ENCODE results near the gene ZNF74. TPM values are rescaled to one million over a fixed set of nuclear protein-coding genes. Genes with fewer than 3 reads are reported as not detected.

ZNF74 gene
- total RNA-seq, 1 experiment from 2014 or later: 34.3 TPM

DNA sequence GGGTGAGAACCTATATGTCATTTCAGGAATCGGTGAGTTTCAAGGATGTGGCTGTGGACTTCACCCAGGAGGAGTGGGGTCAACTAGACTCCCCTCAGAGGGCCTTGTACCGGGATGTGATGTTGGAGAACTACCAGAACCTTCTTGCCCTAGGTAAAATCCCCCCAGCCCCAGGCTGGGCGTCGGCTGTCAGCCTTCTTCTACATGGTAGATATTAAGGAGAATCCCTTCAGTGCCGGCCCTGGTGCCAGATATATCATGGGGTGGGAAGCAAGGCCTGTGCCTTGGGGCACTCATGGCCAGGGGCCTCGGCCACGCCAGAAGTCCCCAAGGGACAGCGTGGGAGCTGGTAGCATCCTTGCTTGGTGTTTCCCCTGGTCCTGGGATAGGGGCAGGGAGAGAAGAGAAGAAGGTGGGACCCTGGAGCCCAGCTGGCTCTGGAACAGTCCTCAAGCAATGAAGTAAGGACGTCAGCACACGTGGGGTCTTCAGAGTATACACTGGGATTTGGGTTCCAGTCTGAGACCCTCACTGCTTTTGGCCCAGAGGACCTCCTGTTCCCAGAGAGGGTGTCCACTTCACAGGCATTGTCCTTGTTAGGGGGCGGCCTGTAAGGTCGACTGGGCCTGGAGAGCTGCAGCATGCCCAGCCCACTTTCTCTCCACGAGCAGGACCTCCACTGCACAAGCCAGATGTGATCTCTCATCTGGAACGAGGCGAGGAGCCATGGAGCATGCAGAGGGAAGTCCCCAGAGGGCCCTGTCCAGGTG, 6.8 kb downstream of the ZNF74 start:
- peaks cover 1% of the 10 kb centered on the region; the same call in 1 of the 2 replicates for H3K79me2 ChIP-seq (ENCODE audit: insufficient read depth, low read length)
- Mint-ChIP-seq H3K9me3 (no peaks in the 10 kb centered on the region), H3K4me1 (peaks cover 4 to 8% of the 10 kb centered on the region in 2 experiments), H3K27ac (no peak overlapping the region), H3K4me3 (no peak overlapping the region), H3K36me3 (ENCODE audit: insufficient read depth in 1 of 3, low read depth in 3 of 3) (peaks cover 26 to 51% (median 43%) of the 10 kb centered on the region in 3 experiments), H3K27me3 (ENCODE audit: low read depth) (no peaks in the 10 kb centered on the region; the same call in 1 of the 2 replicates)
- no peak overlapping the region for H4K8ac ChIP-seq (replicated peaks; ENCODE audit: insufficient read length, low read depth, low read length)
- H3K23ac ChIP-seq (ENCODE audit: insufficient read length, low read depth, low read length): no peak overlapping the region
- H3K9ac ChIP-seq (ENCODE audit: extremely low read depth, insufficient read length, low read length): no peak overlapping the region
- H2BK20ac ChIP-seq (ENCODE audit: low read depth, low read length, poor library complexity, severe bottlenecking): no peak overlapping the region
- no peak overlapping the region for H2BK120ac ChIP-seq (ENCODE audit: low read depth, low read length, poor library complexity, severe bottlenecking)
- H4K5ac ChIP-seq (ENCODE audit: insufficient read length, low read depth, low read length): no peak overlapping the region
- no peaks in the 10 kb centered on the region for H3K23me2 ChIP-seq (ENCODE audit: insufficient read length, low read depth, low read length, poor library complexity, severe bottlenecking)
- H2BK5ac ChIP-seq (ENCODE audit: insufficient read length, low read length): no peak overlapping the region
- no peaks in the 10 kb centered on the region for H4K20me1 ChIP-seq (ENCODE audit: control insufficient read depth, insufficient read depth, insufficient read length)
- no peak overlapping the region for H2AFZ ChIP-seq (ENCODE audit: low read length)
- no peak overlapping the region for H3K4ac ChIP-seq (ENCODE audit: low read depth, low read length)
- H3T11ph ChIP-seq (ENCODE audit: low read length): no peak overlapping the region
- peaks cover 2% of the 10 kb centered on the region for H3K79me1 ChIP-seq (ENCODE audit: insufficient read depth, low read depth, low read length, poor library complexity, severe bottlenecking)
- no peak overlapping the region for H3K14ac ChIP-seq (ENCODE audit: insufficient read depth, low read length)
- no peaks in the 10 kb centered on the region for H3K9me3 ChIP-seq (ENCODE audit: control insufficient read depth, low read depth, low read length)
- no peak overlapping the region for H3K4me2 ChIP-seq (ENCODE audit: insufficient read depth, insufficient read length, low read length)
- H3K18ac ChIP-seq (ENCODE audit: insufficient read length, low read depth, low read length): no peak overlapping the region
- TF ChIP-seq, protein P1, sequence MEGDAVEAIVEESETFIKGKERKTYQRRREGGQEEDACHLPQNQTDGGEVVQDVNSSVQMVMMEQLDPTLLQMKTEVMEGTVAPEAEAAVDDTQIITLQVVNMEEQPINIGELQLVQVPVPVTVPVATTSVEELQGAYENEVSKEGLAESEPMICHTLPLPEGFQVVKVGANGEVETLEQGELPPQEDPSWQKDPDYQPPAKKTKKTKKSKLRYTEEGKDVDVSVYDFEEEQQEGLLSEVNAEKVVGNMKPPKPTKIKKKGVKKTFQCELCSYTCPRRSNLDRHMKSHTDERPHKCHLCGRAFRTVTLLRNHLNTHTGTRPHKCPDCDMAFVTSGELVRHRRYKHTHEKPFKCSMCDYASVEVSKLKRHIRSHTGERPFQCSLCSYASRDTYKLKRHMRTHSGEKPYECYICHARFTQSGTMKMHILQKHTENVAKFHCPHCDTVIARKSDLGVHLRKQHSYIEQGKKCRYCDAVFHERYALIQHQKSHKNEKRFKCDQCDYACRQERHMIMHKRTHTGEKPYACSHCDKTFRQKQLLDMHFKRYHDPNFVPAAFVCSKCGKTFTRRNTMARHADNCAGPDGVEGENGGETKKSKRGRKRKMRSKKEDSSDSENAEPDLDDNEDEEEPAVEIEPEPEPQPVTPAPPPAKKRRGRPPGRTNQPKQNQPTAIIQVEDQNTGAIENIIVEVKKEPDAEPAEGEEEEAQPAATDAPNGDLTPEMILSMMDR (conservative IDR thresholded peaks at IDR 0.05): no peak
- no peak overlapping the region for H2BK15ac ChIP-seq (ENCODE audit: low read depth, low read length)
- WGBS (ENCODE audit: extremely low coverage, insufficient read length, low lambda C conversion rate): no CpG with 5 or more reads among the region's 15 CpGs
- H3K4me1 ChIP-seq (ENCODE audit: insufficient read depth, low read length): no peaks in the 10 kb centered on the region
- H2AK5ac ChIP-seq (ENCODE audit: insufficient read length, low read length): no peak overlapping the region
- no peak overlapping the region for H3K27ac ChIP-seq (ENCODE audit: insufficient read length, low read depth, low read length)
- H3K27me3 ChIP-seq (ENCODE audit: insufficient read depth, low read length): no peaks in the 10 kb centered on the region
- no peak overlapping the region for H3K56ac ChIP-seq (ENCODE audit: insufficient read length, low read depth, low read length)
- no peak overlapping the region for H2BK12ac ChIP-seq (ENCODE audit: insufficient read length, low read depth, low read length)
- DNase-seq: no peak
- H4K91ac ChIP-seq (ENCODE audit: insufficient read length, low read depth, low read length): no peak overlapping the region

Measured in H9 (cell line).